ENCODE results near the gene ADAMTS12.

The ADAMTS12 gene

GRCh38 chr5:33684496-33685159 is 207.2 kb downstream of the ADAMTS12 start:
- no peak overlapping the region for H3K4me3 ChIP-seq (ENCODE audit: low read length)
- no peak for DNase-seq (ENCODE audit: low read depth)
- TF ChIP-seq CTCF (conservative IDR thresholded peaks at IDR 0.05; ENCODE audit: low read length): no peak

GRCh38 chr5:33679791-33680190 is 212.0 kb downstream of the ADAMTS12 start:
- no peak; the same call in 1 of the 2 replicates for TF ChIP-seq CTCF (conservative IDR thresholded peaks at IDR 0.05; ENCODE audit: low read length)
- peak; percentile 88 for DNase-seq (ENCODE audit: low read depth)
- H3K4me3 ChIP-seq (ENCODE audit: low read length): no peak overlapping the region

DNA sequence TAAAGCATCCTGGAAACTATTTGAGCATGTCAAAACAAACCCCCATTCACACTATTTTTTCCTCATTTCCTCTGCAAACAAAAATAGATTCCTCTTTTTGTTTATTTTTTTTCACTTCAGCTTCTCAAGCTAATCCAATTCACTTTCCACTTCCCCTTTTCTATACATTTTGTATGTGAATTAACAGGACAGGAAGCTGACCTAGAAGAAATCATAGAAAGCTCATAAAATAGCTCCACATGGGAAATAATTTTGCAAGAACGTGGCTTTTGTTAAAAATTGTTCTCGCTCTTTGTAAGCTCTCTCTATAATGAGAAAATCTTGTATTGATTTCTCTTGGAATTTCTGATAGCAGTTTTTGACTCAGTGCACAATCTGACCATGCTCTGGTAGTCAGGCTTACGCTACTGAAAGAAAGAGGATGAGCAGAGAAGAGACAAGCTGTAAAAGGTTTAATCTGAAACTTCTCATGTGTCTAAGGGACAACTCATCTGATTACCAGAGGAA is 215.8 kb downstream of the ADAMTS12 start:
- H3K4me3 ChIP-seq (ENCODE audit: low read length): no peak overlapping the region
- no peak for DNase-seq (ENCODE audit: low read depth)
- TF ChIP-seq CTCF (conservative IDR thresholded peaks at IDR 0.05; ENCODE audit: low read length): no peak

- DNase-seq (ENCODE audit: low read depth): no peak
- no peak for TF ChIP-seq CTCF (conservative IDR thresholded peaks at IDR 0.05; ENCODE audit: low read length)
- H3K4me3 ChIP-seq (ENCODE audit: low read length): no peak overlapping the region
Observed at GRCh38 chr5:33671700-33672291, 220.0 kb downstream of the ADAMTS12 start.

DNA sequence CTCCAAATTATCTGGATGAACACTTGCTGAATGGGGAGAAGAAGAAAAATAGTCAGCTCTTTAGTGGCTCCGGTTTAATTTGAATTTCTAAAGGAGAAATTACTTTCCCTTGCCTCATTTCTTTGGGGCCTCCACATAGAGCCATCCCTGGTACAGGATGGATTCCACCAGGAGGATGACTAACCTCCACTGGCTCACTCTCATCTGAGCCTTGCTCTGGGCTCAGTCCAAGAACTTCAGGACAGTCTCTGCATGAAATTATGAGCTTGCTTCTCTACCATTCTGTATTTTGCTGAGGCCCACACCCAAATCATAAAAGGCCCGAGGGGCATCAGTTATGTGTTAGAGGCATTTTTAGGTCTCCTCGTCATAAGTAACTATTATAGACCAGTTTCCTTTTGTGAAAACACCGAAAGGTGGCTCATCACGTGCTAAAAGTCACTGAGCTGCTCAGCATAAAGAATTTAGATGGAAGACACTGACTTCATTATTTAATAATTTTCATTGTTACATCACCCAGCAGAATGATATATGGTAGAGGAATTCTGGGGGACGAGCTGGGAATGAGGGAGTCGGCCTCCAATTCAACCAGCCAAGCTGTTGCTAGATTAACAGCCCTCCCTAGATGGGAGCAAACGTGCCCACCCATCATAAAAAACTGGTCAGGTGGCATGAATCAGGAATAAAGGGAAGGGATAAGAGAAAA is 228.9 kb downstream of the ADAMTS12 start:
- TF ChIP-seq CTCF (conservative IDR thresholded peaks at IDR 0.05; ENCODE audit: low read length): no peak
- no peak overlapping the region for H3K4me3 ChIP-seq (ENCODE audit: low read length)
- peak; percentile 76 for DNase-seq (ENCODE audit: low read depth)

GRCh38 chr5:33659526-33660169 is 232.1 kb downstream of the ADAMTS12 start:
- H3K4me3 ChIP-seq (ENCODE audit: low read length): no peak overlapping the region
- DNase-seq (ENCODE audit: low read depth): peak; percentile 74
- no peak for TF ChIP-seq CTCF (conservative IDR thresholded peaks at IDR 0.05; ENCODE audit: low read length)
